ENCODE measurements around the gene RAE1.

The RAE1 gene

GRCh38 chr20:57398231-57398821 is 47.3 kb downstream of the RAE1 start:
- Histone ChIP-seq H3F3A (ENCODE audit: insufficient read depth, low read length) (peaks cover 71% of the 10 kb centered on the region), H3K4me1 (ENCODE audit: low read length) (peaks cover 69% of the 10 kb centered on the region), H3K9ac (ENCODE audit: low read length) (peak overlapping the region; percentile 87), H4K20me1 (ENCODE audit: insufficient read depth, low read length) (peaks cover 77% of the 10 kb centered on the region), H3K4me2 (ENCODE audit: low read depth, low read length) (peak overlapping the region; percentile 99), H3K4me3 (ENCODE audit: low read length) (peak overlapping the region; percentile 59), H3K9me2 (replicated peaks; ENCODE audit: insufficient read depth, low read length) (no peaks in the 10 kb centered on the region), H3K27ac (ENCODE audit: low read length) (peak overlapping the region; percentile 100), H2AFZ (ENCODE audit: low read length) (no peak overlapping the region), H3K9me3 (replicated peaks; ENCODE audit: insufficient read depth, low read length) (no peaks in the 10 kb centered on the region), H3K79me2 (ENCODE audit: low read length) (peaks cover 95% of the 10 kb centered on the region), H3K36me3 (replicated peaks; ENCODE audit: insufficient read depth, low read length) (peaks cover 38% of the 10 kb centered on the region), H3K27me3 (replicated peaks; ENCODE audit: insufficient read depth, low read length) (no peaks in the 10 kb centered on the region)
- TF ChIP-seq EZH2phosphoT487 (IDR thresholded peaks at IDR 0.05; ENCODE audit: low read length) (no peak), CTCF (IDR thresholded peaks at IDR 0.05; ENCODE audit: low read length) (0 out of 2 replicates have a peak, but pooled peaks have one; percentile 17)
- DNase-seq: peak; percentile 98

GRCh38 chr20:57398901-57399535 is 48.0 kb downstream of the RAE1 start:
- Histone ChIP-seq H3K79me2 (ENCODE audit: low read length) (peaks cover 95% of the 10 kb centered on the region), H3K9ac (ENCODE audit: low read length) (peak overlapping the region; percentile 87), H3F3A (ENCODE audit: insufficient read depth, low read length) (peaks cover 68% of the 10 kb centered on the region), H3K4me2 (ENCODE audit: low read depth, low read length) (peak overlapping the region; percentile 99), H3K36me3 (replicated peaks; ENCODE audit: insufficient read depth, low read length) (peaks cover 42% of the 10 kb centered on the region), H3K9me3 (replicated peaks; ENCODE audit: insufficient read depth, low read length) (no peaks in the 10 kb centered on the region), H3K4me3 (ENCODE audit: low read length) (peak overlapping the region; percentile 59), H2AFZ (ENCODE audit: low read length) (no peak overlapping the region), H3K27ac (ENCODE audit: low read length) (peak overlapping the region; percentile 100), H3K27me3 (replicated peaks; ENCODE audit: insufficient read depth, low read length) (no peaks in the 10 kb centered on the region), H3K4me1 (ENCODE audit: low read length) (peaks cover 62% of the 10 kb centered on the region), H4K20me1 (ENCODE audit: insufficient read depth, low read length) (peaks cover 80% of the 10 kb centered on the region), H3K9me2 (replicated peaks; ENCODE audit: insufficient read depth, low read length) (no peaks in the 10 kb centered on the region)
- TF ChIP-seq CTCF (IDR thresholded peaks at IDR 0.05; ENCODE audit: low read length): no peak
- no peak for TF ChIP-seq EZH2 (optimal IDR thresholded peaks at IDR 0.05; ENCODE audit: low read depth, low read length)
- TF ChIP-seq EZH2phosphoT487 (IDR thresholded peaks at IDR 0.05; ENCODE audit: low read length): no peak
- DNase-seq: no peak

GRCh38 chr20:57399587-57400155 is 48.6 kb downstream of the RAE1 start:
- Histone ChIP-seq H3K4me2 (ENCODE audit: low read depth, low read length) (peak overlapping the region; percentile 99), H3K9me2 (replicated peaks; ENCODE audit: insufficient read depth, low read length) (no peaks in the 10 kb centered on the region), H3K79me2 (ENCODE audit: low read length) (peaks cover 95% of the 10 kb centered on the region), H3K9ac (ENCODE audit: low read length) (peak overlapping the region; percentile 87), H3K27ac (ENCODE audit: low read length) (peak overlapping the region; percentile 100), H3K9me3 (replicated peaks; ENCODE audit: insufficient read depth, low read length) (no peaks in the 10 kb centered on the region), H2AFZ (ENCODE audit: low read length) (no peak overlapping the region), H3K27me3 (replicated peaks; ENCODE audit: insufficient read depth, low read length) (no peaks in the 10 kb centered on the region), H3K4me3 (ENCODE audit: low read length) (peak overlapping the region; percentile 59), H3F3A (ENCODE audit: insufficient read depth, low read length) (peaks cover 68% of the 10 kb centered on the region), H3K36me3 (replicated peaks; ENCODE audit: insufficient read depth, low read length) (peaks cover 43% of the 10 kb centered on the region), H4K20me1 (ENCODE audit: insufficient read depth, low read length) (peaks cover 81% of the 10 kb centered on the region), H3K4me1 (ENCODE audit: low read length) (peaks cover 55% of the 10 kb centered on the region)
- peak; percentile 48 for DNase-seq
- TF ChIP-seq EZH2 (optimal IDR thresholded peaks at IDR 0.05; ENCODE audit: low read depth, low read length) (no peak), EZH2phosphoT487 (IDR thresholded peaks at IDR 0.05; ENCODE audit: low read length) (no peak), CTCF (IDR thresholded peaks at IDR 0.05; ENCODE audit: low read length) (no peak)

All from MM.1S (cell line).